Stimulated activated CD8-positive, alpha-beta memory T cell treated with anti-CD3 and anti-CD28 coated beads, Interleukin-12 subunit alpha, Interleukin-12 subunit beta, amount 100 ng/mL, for 24 hours (primary cell): ENCODE measurements around the gene RPL41.
"Not testable (repeated sequence)": the region's sequence is repeated elsewhere in the genome, so short reads cannot be mapped to it uniquely, and the experiment has no call there.

ENCODE experiments used
- DNase-seq: peaks from one replicate; pipeline ENCODE4 v3.0.0-alpha.2; 2020; ENCODE audit errors: extremely low read depth

RPL41 gene

GRCh38 chr12:56103066-56103711, 13.2 kb upstream of the RPL41 start:
- no peak for DNase-seq

GRCh38 chr12:56103823-56104108, 12.7 kb upstream of the RPL41 start:
- no peak for DNase-seq

- DNase-seq, result peak; percentile 95
Observed at GRCh38 chr12:56104109-56104814, 12.2 kb upstream of the RPL41 start, which contains the start of gene PA2G4. PA2G4 (plus strand) TSS chr12:56104559; CDS start chr12:56104738, 179 bp downstream.

- no peak for DNase-seq
Observed at GRCh38 chr12:56104815-56105608, 11.4 kb upstream of the RPL41 start.

- DNase-seq, result no peak
Observed at GRCh38 chr12:56105609-56105902, 10.9 kb upstream of the RPL41 start.

GRCh38 chr12:56107242-56107641, 9.2 kb upstream of the RPL41 start:
- DNase-seq, result no peak

GRCh38 chr12:56110571-56110970, 5.9 kb upstream of the RPL41 start:
- DNase-seq, result no peak

GRCh38 chr12:56114084-56114483, 2.3 kb upstream of the RPL41 start:
- DNase-seq, result no peak

- no peak for DNase-seq
Observed at GRCh38 chr12:56115329-56115728, 1.1 kb upstream of the RPL41 start.

- not testable (repeated sequence) for DNase-seq
Observed at GRCh38 chr12:56117082-56117706, 761 bp downstream of the RPL41 start.

GRCh38 chr12:56117778-56118687, 1.6 kb downstream of the RPL41 start, which contains the start of gene ZC3H10:
ZC3H10 (plus strand) TSS chr12:56118266; CDS start chr12:56120563, 2,297 bp downstream.
- DNase-seq, result peak; percentile 95

GRCh38 chr12:56118688-56119357, 2.4 kb downstream of the RPL41 start:
- no peak for DNase-seq

- DNase-seq, result no peak
Observed at GRCh38 chr12:56119361-56119796, 2.9 kb downstream of the RPL41 start.

- no peak for DNase-seq
Observed at GRCh38 chr12:56120158-56120846, 3.9 kb downstream of the RPL41 start.

- no peak for DNase-seq
Observed at GRCh38 chr12:56121204-56121870, 4.9 kb downstream of the RPL41 start.

- DNase-seq, result no peak
Observed at GRCh38 chr12:56122637-56123036, 6.2 kb downstream of the RPL41 start.

- DNase-seq, result no peak
Observed at GRCh38 chr12:56124133-56124532, 7.7 kb downstream of the RPL41 start.

GRCh38 chr12:56126732-56127239, 10.4 kb downstream of the RPL41 start:
- DNase-seq, result no peak

GRCh38 chr12:56127485-56127887, 11.1 kb downstream of the RPL41 start:
- DNase-seq, result no peak
